CD14-positive monocyte (primary cell): Measurements from ENCODE around the gene CCDC51. TPM values are rescaled to one million over a fixed set of nuclear protein-coding genes. Genes with fewer than 3 reads are reported as not detected.

Source experiments
- DNase-seq, 3 donors: peaks; one replicate each; pipeline ENCODE4 v3.0.0-alpha.2; 2011 to 2022
- H2AFZ ChIP-seq: 2 replicates; pipeline ENCODE4 v1.6.0; 2012; ENCODE audit warnings: mild to moderate bottlenecking, low read depth, low read length, inconsistent platforms; ENCODE audit not compliant: insufficient read depth, poor library complexity, severe bottlenecking
- H3K27ac ChIP-seq, 2 donors: 1 replicate in 1 of 2; 2 replicates in 1 of 2; pipeline ENCODE4 v1.5.1; 2012 to 2013; ENCODE audit warnings: low read length in 2 of 2, control low read depth in 1 of 2, inconsistent platforms in 1 of 2, low read depth in 1 of 2, mild to moderate bottlenecking in 1 of 2
- H3K27me3 ChIP-seq, 2 donors: one replicate each; pipeline versions ENCODE4 v1.6.0 to v1.6.1; 2011 to 2013; ENCODE audit warnings: low read length in 2 of 2; ENCODE audit not compliant: control insufficient read depth in 2 of 2, insufficient read depth in 2 of 2
- H3K36me3 ChIP-seq, 2 donors: replicated peaks in 1 of 2; 1 replicate in 1 of 2; 2 replicates in 1 of 2; pipeline versions ENCODE4 v1.5.1 to v1.6.1; 2012 to 2013; ENCODE audit warnings: low read length in 2 of 2, control low read depth in 1 of 2, inconsistent platforms in 1 of 2, mild to moderate bottlenecking in 1 of 2; ENCODE audit not compliant: insufficient read depth in 2 of 2, control insufficient read depth in 1 of 2
- H3K4me1 ChIP-seq, 2 donors: 1 replicate in 1 of 2; 2 replicates in 1 of 2; pipeline versions ENCODE4 v1.5.1 to v1.6.1; 2012 to 2013; ENCODE audit warnings: low read length in 2 of 2, control low read depth in 1 of 2, inconsistent platforms in 1 of 2, mild to moderate bottlenecking in 1 of 2, moderate library complexity in 1 of 2; ENCODE audit not compliant: insufficient read depth in 2 of 2, control insufficient read depth in 1 of 2
- H3K4me2 ChIP-seq: replicated peaks from 2 replicates; pipeline ENCODE3; 2012; ENCODE audit warnings: low read length, moderate library complexity, mild to moderate bottlenecking; ENCODE audit not compliant: poor library complexity, severe bottlenecking; ENCODE audit errors: extremely low read depth
- H3K4me3 ChIP-seq, 3 experiments: fragments of 200-600 bp in 1 of 3; sonication (generic) in 1 of 3; replicated peaks in 1 of 3; 1 replicate in 2 of 3; 2 replicates in 1 of 3; pipeline ENCODE4 v1.5.1; 2011 to 2013; ENCODE audit warnings: low read length in 3 of 3, mild to moderate bottlenecking in 3 of 3, control low read depth in 2 of 3, low read depth in 2 of 3, inconsistent platforms in 1 of 3, moderate library complexity in 1 of 3
- H3K79me2 ChIP-seq: 2 replicates; pipeline ENCODE4 v1.6.0; 2012; ENCODE audit warnings: mild to moderate bottlenecking, control low read depth, inconsistent platforms, low read length, moderate library complexity; ENCODE audit not compliant: insufficient read depth
- H3K9ac ChIP-seq: 2 replicates; pipeline ENCODE4 v1.6.0; 2017; ENCODE audit warnings: low read length, mild to moderate bottlenecking; ENCODE audit not compliant: insufficient read depth, poor library complexity, severe bottlenecking
- H3K9me3 ChIP-seq, 2 donors: replicated peaks in 1 of 2; 1 replicate in 1 of 2; 2 replicates in 1 of 2; pipeline versions ENCODE4 v1.5.1 to v1.6.1; 2012 to 2013; ENCODE audit warnings: low read length in 2 of 2, control low read depth in 1 of 2; ENCODE audit not compliant: control insufficient read depth in 1 of 2, insufficient read depth in 1 of 2
- H4K20me1 ChIP-seq: 2 replicates; pipeline ENCODE4 v1.6.0; 2012; ENCODE audit warnings: mild to moderate bottlenecking, low read length, control low read depth, moderate library complexity; ENCODE audit not compliant: insufficient read depth
- H3K27ac Mint-ChIP-seq, 7 donors: one replicate each; pipeline ENCODE4 v1.8.0; 2020; ENCODE audit warnings: mild to moderate bottlenecking in 7 of 7, mixed read lengths in 7 of 7, moderate library complexity in 6 of 7, inconsistent platforms in 2 of 7
- H3K27me3 Mint-ChIP-seq, 3 donors: one replicate each; pipeline ENCODE4 v1.8.0; 2021 to 2022; ENCODE audit warnings: low read depth in 3 of 3, mild to moderate bottlenecking in 3 of 3, mixed read lengths in 3 of 3, moderate library complexity in 3 of 3, inconsistent platforms in 1 of 3
- H3K36me3 Mint-ChIP-seq, 2 donors: one replicate each; pipeline ENCODE4 v1.8.0; 2020; ENCODE audit warnings: mixed read lengths in 2 of 2, inconsistent platforms in 1 of 2, mild to moderate bottlenecking in 1 of 2
- H3K4me1 Mint-ChIP-seq: one replicate; pipeline ENCODE4 v1.8.0; 2020; ENCODE audit warnings: mild to moderate bottlenecking, mixed read lengths
- H3K4me3 Mint-ChIP-seq, 2 donors: one replicate each; pipeline ENCODE4 v1.8.0; 2020; ENCODE audit warnings: mild to moderate bottlenecking in 2 of 2, mixed read lengths in 2 of 2, moderate library complexity in 1 of 2
- H3K9me3 Mint-ChIP-seq, 7 donors: one replicate each; pipeline ENCODE4 v1.8.0; 2020 to 2022; ENCODE audit warnings: mixed read lengths in 7 of 7, mild to moderate bottlenecking in 6 of 7, moderate library complexity in 6 of 7, inconsistent platforms in 2 of 7
- CTCF ChIP-seq: fragments of 200-600 bp; IDR thresholded peaks from one replicate; pipeline ENCODE4 v1.8.0; 2022; ENCODE audit warnings: antibody characterized with exemption, mild to moderate bottlenecking
- WGBS: methylation state at CpG from one replicate; pipeline ENCODE4 v1.1.5; 2013; ENCODE audit warnings: missing lambda C conversion rate; ENCODE audit not compliant: insufficient coverage; 5-methylcytosine and 5-hydroxymethylcytosine counted together
- intact Hi-C, 2 donors: fragments of 100-400 bp; cut with micrococcal nuclease; formaldehyde crosslinking; loops; one replicate each; pipeline versions ENCODE4 v1.15.0 to v1.15.1; 2023
- polyA plus RNA-seq, 3 donors: library from polyadenylated mRNA; depleted of rRNA in 1 of 3; unstranded in 2 of 3; stranded (reverse) in 1 of 3; fragments of 300-500 nt in 2 of 3; fragments of >200 nt in 1 of 3; fragmentation: Illumina TruSeq in 2 of 3; gene quantifications; 1 replicate in 2 of 3; 2 replicates in 1 of 3; pipeline ENCODE4 v1.2.3, GENCODE V29; 2012 to 2021

Gene CCDC51
- polyA plus RNA-seq, 3 donors = 3.6 to 5.9 (median 5.4) TPM

GRCh38 chr3:48407542-48408099 is 32.3 kb downstream of the CCDC51 start:
- Histone ChIP-seq H3K9ac (no peak overlapping the region), H2AFZ (no peak overlapping the region), H3K27me3 (no peaks in the 10 kb centered on the region), H3K79me2 (no peaks in the 10 kb centered on the region), H3K4me3 (no peak overlapping the region), H3K4me1 (no peaks in the 10 kb centered on the region), H3K27ac (no peak overlapping the region), H4K20me1 (no peaks in the 10 kb centered on the region), H3K4me2 (no peak overlapping the region), H3K36me3 (no peaks in the 10 kb centered on the region), H3K9me3 (no peaks in the 10 kb centered on the region)
- DNase-seq = no peak
- no peaks in the 10 kb centered on the region for H3K36me3 Mint-ChIP-seq
- H3K9me3 Mint-ChIP-seq = no peaks in the 10 kb centered on the region
- WGBS = 89% methylated on average over 3 of the region's 8 CpGs
- intact Hi-C loops = no loop called here
- no peak overlapping the region for H3K4me3 Mint-ChIP-seq
- peaks cover 0 to 6% (median 0%) of the 10 kb centered on the region in 3 donors for H3K27me3 Mint-ChIP-seq
- TF ChIP-seq CTCF = no peak
- no peaks in the 10 kb centered on the region for H3K4me1 Mint-ChIP-seq
- H3K27ac Mint-ChIP-seq = no peak overlapping the region

GRCh38 chr3:48406443-48407431 is 33.2 kb downstream of the CCDC51 start:
- Histone ChIP-seq H3K4me1 (no peaks in the 10 kb centered on the region), H2AFZ (no peak overlapping the region), H3K27me3 (no peaks in the 10 kb centered on the region), H3K9ac (no peak overlapping the region), H4K20me1 (no peaks in the 10 kb centered on the region), H3K36me3 (no peaks in the 10 kb centered on the region), H3K4me2 (no peak overlapping the region), H3K79me2 (no peaks in the 10 kb centered on the region), H3K27ac (no peak overlapping the region), H3K9me3 (no peaks in the 10 kb centered on the region), H3K4me3 (no peak overlapping the region)
- Mint-ChIP-seq H3K36me3 (no peaks in the 10 kb centered on the region), H3K4me1 (no peaks in the 10 kb centered on the region), H3K9me3 (no peaks in the 10 kb centered on the region), H3K27me3 (peaks cover 0 to 6% (median 0%) of the 10 kb centered on the region in 3 donors), H3K4me3 (no peak overlapping the region), H3K27ac (peak overlapping the region in 1 of 7 donors; percentile 45)
- 89% methylated on average over 11 of the region's 18 CpGs for WGBS
- TF ChIP-seq CTCF = no peak
- intact Hi-C loops = no loop called here
- no peak for DNase-seq
